Keratinocyte (primary cell): ENCODE data around the gene PYM1. TPM values are rescaled to one million over a fixed set of nuclear protein-coding genes. Genes with fewer than 3 reads are reported as not detected.

Source experiments
- DNase-seq: peaks from one replicate; pipeline ENCODE4 v3.0.0-alpha.2; 2011; ENCODE audit warnings: low read depth, missing footprints, low spot score
- FAIRE-seq: peaks from 2 replicates; lab custom pipeline; 2011; peaks lifted over from hg19 to GRCh38; lab: Jason Lieb, UNC
- H2AFZ ChIP-seq: 2 replicates; pipeline ENCODE4 v1.6.0; 2012; ENCODE audit warnings: low read length, control low read depth, inconsistent platforms; ENCODE audit not compliant: control insufficient read depth
- H3K27ac ChIP-seq: 2 replicates; pipeline ENCODE4 v1.5.1; 2011; ENCODE audit warnings: low read length; ENCODE audit not compliant: control insufficient read depth, insufficient read depth
- H3K27me3 ChIP-seq: 3 replicates; pipeline ENCODE4 v1.6.0; 2011; ENCODE audit warnings: low read length; ENCODE audit not compliant: control insufficient read depth, insufficient read depth; ENCODE audit errors: extremely low read depth
- H3K36me3 ChIP-seq, 2 experiments: 2 replicates in 1 of 2; 3 replicates in 1 of 2; pipeline ENCODE4 v1.5.1; 2011; ENCODE audit warnings: low read length in 2 of 2, mild to moderate bottlenecking in 1 of 2; ENCODE audit not compliant: control insufficient read depth in 2 of 2, insufficient read depth in 2 of 2; ENCODE audit errors: extremely low read depth in 1 of 2
- H3K4me1 ChIP-seq: 3 replicates; pipeline ENCODE4 v1.5.1; 2011; ENCODE audit warnings: low read length; ENCODE audit not compliant: control insufficient read depth, insufficient read depth; ENCODE audit errors: extremely low read depth
- H3K4me2 ChIP-seq: 3 replicates; pipeline ENCODE4 v1.6.0; 2011; ENCODE audit warnings: low read depth, low read length; ENCODE audit not compliant: control insufficient read depth, insufficient read depth; ENCODE audit errors: extremely low read depth
- H3K4me3 ChIP-seq, 3 experiments: fragments of 200-600 bp in 1 of 3; sonication (generic) in 1 of 3; 2 replicates in 2 of 3; 3 replicates in 1 of 3; pipeline ENCODE4 v1.5.1; 2011 to 2016; ENCODE audit warnings: low read length in 3 of 3, mild to moderate bottlenecking in 3 of 3, control low read depth in 2 of 3, inconsistent platforms in 1 of 3, low read depth in 1 of 3, mixed read lengths in 1 of 3, mixed run types in 1 of 3, moderate library complexity in 1 of 3; ENCODE audit not compliant: control insufficient read depth in 2 of 3, insufficient read depth in 2 of 3; ENCODE audit errors: extremely low read depth in 1 of 3
- H3K79me2 ChIP-seq: 2 replicates; pipeline ENCODE4 v1.6.0; 2012; ENCODE audit warnings: low read length; ENCODE audit not compliant: control insufficient read depth, insufficient read depth
- H3K9ac ChIP-seq: 3 replicates; pipeline ENCODE4 v1.6.0; 2011; ENCODE audit warnings: low read length; ENCODE audit not compliant: control insufficient read depth, insufficient read depth; ENCODE audit errors: extremely low read depth
- H3K9me1 ChIP-seq: 3 replicates; pipeline ENCODE4 v1.6.0; 2011; ENCODE audit warnings: low read length; ENCODE audit not compliant: control insufficient read depth, insufficient read depth; ENCODE audit errors: extremely low read depth
- H3K9me3 ChIP-seq: 2 replicates; pipeline ENCODE4 v1.5.1; 2012; ENCODE audit warnings: low read depth, low read length; ENCODE audit not compliant: control insufficient read depth
- H4K20me1 ChIP-seq: 3 replicates; pipeline ENCODE4 v1.6.0; 2011; ENCODE audit warnings: low read length; ENCODE audit not compliant: control insufficient read depth, insufficient read depth; ENCODE audit errors: extremely low read depth
- EZH2 ChIP-seq: IDR thresholded peaks from one replicate; pipeline ENCODE4 v1.6.1; 2012; ENCODE audit warnings: inconsistent platforms, mild to moderate bottlenecking, low read length, moderate library complexity
- dilution Hi-C: fragments of 300-500 bp; cut with MboI; formaldehyde crosslinking; loops from one replicate; pipeline ENCODE4 v1.7.0; 2020; ENCODE audit warnings: low sequenced_read_pairs; ENCODE audit not compliant: extremely low pct_ligation_motif_present
- polyA plus RNA-seq, 5 experiments: library from polyadenylated mRNA; depleted of rRNA in 3 of 5; stranded (reverse) in 3 of 5; stranded (forward) in 1 of 5; unstranded in 1 of 5; fragments of >200 nt; gene quantifications; 1 replicate in 1 of 5; 2 replicates in 3 of 5; 3 replicates in 1 of 5; pipeline versions ENCODE4 v1.2.1 to v1.2.3, GENCODE V29; 2011 to 2012; ENCODE audit warnings: missing spikeins in 2 of 5, low read depth in 1 of 5, low replicate concordance in 1 of 5
- TF ChIP-seq, protein P1 (sequence below), 3 experiments: IDR thresholded peaks in 1 of 3; conservative IDR thresholded peaks in 1 of 3; optimal IDR thresholded peaks in 1 of 3; 2 replicates in 2 of 3; 3 replicates in 1 of 3; pipeline versions ENCODE3 to v1.5.1; 2011; ENCODE audit warnings: low read length in 3 of 3, mild to moderate bottlenecking in 3 of 3, moderate library complexity in 2 of 3, control low read depth in 1 of 3, inconsistent platforms in 1 of 3; ENCODE audit not compliant: insufficient read depth in 2 of 3; ENCODE audit errors: extremely low read depth in 1 of 3

The PYM1 gene
- polyA plus RNA-seq, 1 donor (not counting 4 experiments of a cell fraction or from before 2014, with no cell fraction given), result 63.4 TPM

DNA sequence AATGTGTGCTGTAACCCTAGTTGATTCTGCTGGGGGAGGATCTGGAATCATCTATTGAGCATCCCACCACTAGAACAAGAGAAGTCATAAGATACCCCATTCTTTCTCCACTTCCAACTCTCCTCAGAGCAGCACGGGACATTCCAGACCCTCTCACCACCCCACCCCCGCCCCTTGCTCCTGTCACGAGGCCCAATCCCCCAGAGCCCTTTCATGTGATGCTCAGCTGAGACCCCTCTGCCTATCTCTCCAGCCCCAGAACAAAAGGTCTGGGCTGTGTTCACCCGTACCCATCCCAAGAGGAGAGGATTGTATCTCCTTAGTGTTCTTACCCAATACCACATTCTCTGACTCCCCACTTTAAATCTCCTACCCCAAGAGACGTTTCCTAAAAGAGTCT is 37.5 kb upstream of the PYM1 start:
- Histone ChIP-seq H3K4me3 (no peak overlapping the region), H4K20me1 (no peaks in the 10 kb centered on the region), H3K27ac (no peak overlapping the region), H3K27me3 (no peaks in the 10 kb centered on the region), H3K36me3 (peaks cover 0 to 16% of the 10 kb centered on the region in 2 experiments), H3K79me2 (peaks cover 12% of the 10 kb centered on the region), H2AFZ (no peak overlapping the region), H3K9me1 (no peaks in the 10 kb centered on the region), H3K9me3 (no peaks in the 10 kb centered on the region), H3K4me2 (no peak overlapping the region), H3K9ac (no peak overlapping the region), H3K4me1 (peaks cover 12% of the 10 kb centered on the region)
- FAIRE-seq (no peak), DNase-seq (no peak)
- dilution Hi-C loops, result no loop called here
- TF ChIP-seq, protein P1, sequence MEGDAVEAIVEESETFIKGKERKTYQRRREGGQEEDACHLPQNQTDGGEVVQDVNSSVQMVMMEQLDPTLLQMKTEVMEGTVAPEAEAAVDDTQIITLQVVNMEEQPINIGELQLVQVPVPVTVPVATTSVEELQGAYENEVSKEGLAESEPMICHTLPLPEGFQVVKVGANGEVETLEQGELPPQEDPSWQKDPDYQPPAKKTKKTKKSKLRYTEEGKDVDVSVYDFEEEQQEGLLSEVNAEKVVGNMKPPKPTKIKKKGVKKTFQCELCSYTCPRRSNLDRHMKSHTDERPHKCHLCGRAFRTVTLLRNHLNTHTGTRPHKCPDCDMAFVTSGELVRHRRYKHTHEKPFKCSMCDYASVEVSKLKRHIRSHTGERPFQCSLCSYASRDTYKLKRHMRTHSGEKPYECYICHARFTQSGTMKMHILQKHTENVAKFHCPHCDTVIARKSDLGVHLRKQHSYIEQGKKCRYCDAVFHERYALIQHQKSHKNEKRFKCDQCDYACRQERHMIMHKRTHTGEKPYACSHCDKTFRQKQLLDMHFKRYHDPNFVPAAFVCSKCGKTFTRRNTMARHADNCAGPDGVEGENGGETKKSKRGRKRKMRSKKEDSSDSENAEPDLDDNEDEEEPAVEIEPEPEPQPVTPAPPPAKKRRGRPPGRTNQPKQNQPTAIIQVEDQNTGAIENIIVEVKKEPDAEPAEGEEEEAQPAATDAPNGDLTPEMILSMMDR (optimal IDR thresholded peaks at IDR 0.05 in 1 of 3, IDR thresholded peaks at IDR 0.05 in 1 of 3, conservative IDR thresholded peaks at IDR 0.05 in 1 of 3; ENCODE audit: extremely low read depth in 1 of 3, insufficient read depth in 2 of 3, low read length in 3 of 3), result no peak
- TF ChIP-seq EZH2, result no peak

DNA sequence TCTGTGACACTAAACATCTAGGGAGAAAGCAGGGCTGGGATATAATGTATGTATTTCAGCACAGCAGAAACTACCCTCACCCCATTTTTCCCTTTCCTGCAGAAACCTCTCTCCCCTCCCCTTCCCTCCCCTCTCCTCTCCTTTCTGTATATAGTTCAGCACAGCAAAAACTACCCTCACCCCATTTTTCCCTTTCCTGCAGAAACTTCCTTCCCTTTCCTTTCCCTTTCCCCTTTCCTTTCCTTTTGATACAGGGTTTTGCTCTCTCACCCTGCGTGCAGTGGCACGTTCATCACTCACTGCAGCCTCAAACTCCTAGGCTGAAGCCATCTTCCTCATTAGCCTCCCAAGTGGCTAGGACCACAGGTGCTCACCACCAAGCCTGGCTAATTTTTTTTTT is 36.1 kb upstream of the PYM1 start:
- TF ChIP-seq, protein P1 (optimal IDR thresholded peaks at IDR 0.05 in 1 of 3, IDR thresholded peaks at IDR 0.05 in 1 of 3, conservative IDR thresholded peaks at IDR 0.05 in 1 of 3; ENCODE audit: extremely low read depth in 1 of 3, insufficient read depth in 2 of 3, low read length in 3 of 3), result no peak
- TF ChIP-seq EZH2, result no peak
- Histone ChIP-seq H3K27me3 (no peaks in the 10 kb centered on the region), H3K9me3 (no peaks in the 10 kb centered on the region), H3K27ac (no peak overlapping the region), H3K9ac (no peak overlapping the region), H3K9me1 (no peaks in the 10 kb centered on the region), H3K4me2 (no peak overlapping the region), H3K4me3 (no peak overlapping the region), H2AFZ (no peak overlapping the region), H3K4me1 (peaks cover 12% of the 10 kb centered on the region), H4K20me1 (no peaks in the 10 kb centered on the region), H3K79me2 (peaks cover 12% of the 10 kb centered on the region), H3K36me3 (peaks cover 0 to 7% of the 10 kb centered on the region in 2 experiments)
- FAIRE-seq (no peak), DNase-seq (no peak)
- dilution Hi-C loops, result no loop called here
